ENCODE measurements around the gene PROX1. TPM values are rescaled to one million over a fixed set of nuclear protein-coding genes. Genes with fewer than 3 reads are reported as not detected.
A peak's percentile ranks its signal among the peaks of the same experiment; 100 is the strongest.

The PROX1 gene
- total and polyA plus RNA-seq, 9 of the 15 experiments (the other 6 are each of a cell fraction or from before 2014, with no cell fraction given): 0.14 to 0.22 TPM; not detected in 7

- Histone ChIP-seq H3K27ac (ENCODE audit: extremely low read depth, low read depth, low read length) (no peak overlapping the region), H3K4me3 (no peak overlapping the region), H3K9me3 (replicated peaks; ENCODE audit: control insufficient read depth, insufficient read depth, low read depth, low read length) (no peaks in the 10 kb centered on the region), H3K79me2 (ENCODE audit: control insufficient read depth, insufficient read depth, low read length) (no peaks in the 10 kb centered on the region), H3K9me1 (ENCODE audit: control insufficient read depth, insufficient read depth, low read length) (no peaks in the 10 kb centered on the region), H3K27me3 (ENCODE audit: control insufficient read depth in 2 of 2, insufficient read depth in 2 of 2, low read length in 2 of 2) (no peaks in the 10 kb centered on the region), H2AFZ (ENCODE audit: low read depth, low read length) (no peak overlapping the region), H3K36me3 (ENCODE audit: control insufficient read depth, insufficient read depth, low read length) (no peaks in the 10 kb centered on the region), H4K20me1 (replicated peaks; ENCODE audit: control insufficient read depth, insufficient read depth, low read length) (no peaks in the 10 kb centered on the region), H3K4me2 (ENCODE audit: insufficient read depth, low read length) (no peak overlapping the region), H3K9ac (ENCODE audit: insufficient read depth in 1 of 2, low read depth in 2 of 2, low read length in 2 of 2) (no peak overlapping the region), H3K4me1 (replicated peaks in 1 of 2; ENCODE audit: control insufficient read depth in 2 of 2, insufficient read depth in 2 of 2, low read length in 2 of 2) (no peaks in the 10 kb centered on the region)
- in situ Hi-C loops (cut with MboI) (no loop called here), intact Hi-C loops (cut with micrococcal nuclease) (no loop called here)
- ChIA-PET CTCF (ENCODE audit: low intra/inter-chr PET ratio) (no interaction called here), POLR2A (interaction anchor here (0.6 kb wide), 1 partner anchor 207 kb away, joined by 4 read pairs; no protein-coding TSS in a partner anchor)
- WGBS (ENCODE audit: insufficient coverage, low coverage, missing lambda C conversion rate): 1% methylated on average over 5 of the region's 5 CpGs
- DNase-seq (ENCODE audit: extremely low read depth in 1 of 4, low spot score in 3 of 4): no peak
- FAIRE-seq: no peak
- TF ChIP-seq ZNF766 (CRISPR knock-in tag; conservative IDR thresholded peaks at IDR 0.05): peak; percentile 70
- TF ChIP-seq JUNB (CRISPR knock-in tag; conservative IDR thresholded peaks at IDR 0.05): no peak
- peak in 1 of 3 experiments; percentile 29 for TF ChIP-seq YY1 (IDR thresholded peaks at IDR 0.05; ENCODE audit: borderline replicate concordance in 1 of 3, control insufficient read depth in 1 of 3, extremely low read depth in 1 of 3, insufficient read depth in 3 of 3, insufficient read length in 1 of 3, insufficient replicate concordance in 2 of 3, low read depth in 1 of 3, low read length in 2 of 3)
- peak in 1 of 2 experiments; percentile 36; a peak in 1 of 4 replicates for TF ChIP-seq RAD21 (CRISPR knock-in tag; conservative IDR thresholded peaks at IDR 0.05 in 1 of 2, IDR thresholded peaks at IDR 0.05 in 1 of 2)
- peak in 2 of 3 experiments; percentile 16 to 17; a peak in 1 of 6 replicates for TF ChIP-seq CTCF (IDR thresholded peaks at IDR 0.05 in 2 of 3, conservative IDR thresholded peaks at IDR 0.05 in 1 of 3; ENCODE audit: insufficient read depth in 2 of 3, low read depth in 1 of 3, low read length in 3 of 3)
- ATAC-seq: peak; percentile 67; the same call in 2 of the 3 replicates
- no TSS peak for BruUV-seq (replicated peaks)
Observed at GRCh38 chr1:214086945-214087344, 99.2 kb downstream of the PROX1 start.

Measured in K562 (cell line).